OCI-LY7 (cell line): ENCODE results near the gene BMERB1.

ENCODE experiments used
- EZH2phosphoT487 ChIP-seq: fragments of 200-600 bp; sonication (generic); IDR thresholded peaks from 2 replicates; pipeline ENCODE4 v1.6.1; 2018; ENCODE audit warnings: low read depth, borderline replicate concordance, mild to moderate bottlenecking, mixed run types, antibody characterized with exemption, low read length, moderate library complexity, mixed read lengths
- TF ChIP-seq, protein P1 (sequence below): fragments of 200-600 bp; sonication (generic); conservative IDR thresholded peaks from 2 replicates; pipeline ENCODE4 v1.5.1; 2014; ENCODE audit warnings: mild to moderate bottlenecking, antibody characterized with exemption, low read length, moderate library complexity, mixed read lengths

DNA sequence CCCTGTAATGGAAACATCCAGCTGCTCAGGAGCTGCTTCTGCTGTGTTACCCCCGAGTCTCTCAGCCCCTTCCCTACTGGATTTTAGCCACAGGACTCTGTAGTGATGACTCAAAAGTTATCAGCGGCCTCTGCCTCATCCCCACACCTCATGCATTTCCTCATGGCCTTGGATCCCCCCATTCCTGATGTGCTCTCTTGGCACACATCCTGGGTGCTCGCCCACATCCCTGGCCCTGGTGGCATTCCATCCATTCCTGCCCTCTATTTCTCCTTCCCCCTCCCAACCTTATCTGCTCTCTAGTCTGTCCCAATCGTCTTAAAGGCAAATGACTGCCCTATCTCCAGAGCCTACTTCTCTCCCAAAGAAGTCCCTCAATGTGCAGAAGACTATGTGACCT lies 184.0 kb downstream of the BMERB1 start:
- TF ChIP-seq, protein P1, sequence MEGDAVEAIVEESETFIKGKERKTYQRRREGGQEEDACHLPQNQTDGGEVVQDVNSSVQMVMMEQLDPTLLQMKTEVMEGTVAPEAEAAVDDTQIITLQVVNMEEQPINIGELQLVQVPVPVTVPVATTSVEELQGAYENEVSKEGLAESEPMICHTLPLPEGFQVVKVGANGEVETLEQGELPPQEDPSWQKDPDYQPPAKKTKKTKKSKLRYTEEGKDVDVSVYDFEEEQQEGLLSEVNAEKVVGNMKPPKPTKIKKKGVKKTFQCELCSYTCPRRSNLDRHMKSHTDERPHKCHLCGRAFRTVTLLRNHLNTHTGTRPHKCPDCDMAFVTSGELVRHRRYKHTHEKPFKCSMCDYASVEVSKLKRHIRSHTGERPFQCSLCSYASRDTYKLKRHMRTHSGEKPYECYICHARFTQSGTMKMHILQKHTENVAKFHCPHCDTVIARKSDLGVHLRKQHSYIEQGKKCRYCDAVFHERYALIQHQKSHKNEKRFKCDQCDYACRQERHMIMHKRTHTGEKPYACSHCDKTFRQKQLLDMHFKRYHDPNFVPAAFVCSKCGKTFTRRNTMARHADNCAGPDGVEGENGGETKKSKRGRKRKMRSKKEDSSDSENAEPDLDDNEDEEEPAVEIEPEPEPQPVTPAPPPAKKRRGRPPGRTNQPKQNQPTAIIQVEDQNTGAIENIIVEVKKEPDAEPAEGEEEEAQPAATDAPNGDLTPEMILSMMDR: no peak
- TF ChIP-seq EZH2phosphoT487: no peak
